SK-N-SH (cell line): ENCODE data around the gene YKT6. TPM values are rescaled to one million over a fixed set of nuclear protein-coding genes. Genes with fewer than 3 reads are reported as not detected.
A peak's percentile ranks its signal among the peaks of the same experiment; 100 is the strongest.

Experiments
- CTCF ChIA-PET: fragments of 300-600, 350-600 bp; formaldehyde crosslinking; extraction: SDS; loops from one replicate; lab custom pipeline; 2021; lab: Yijun Ruan, JAX
- POLR2A ChIA-PET: fragments of 350-600 bp; sonication (Branson Sonifier 250); formaldehyde crosslinking; extraction: SDS; loops from one replicate; lab custom pipeline; 2020; ENCODE audit warnings: antibody characterized with exemption, inconsistent platforms; lab: Yijun Ruan, JAX
- DNase-seq: peaks from one replicate; pipeline ENCODE4 v3.0.0; 2012
- H2AFZ ChIP-seq: fragments of 200-600 bp; sonication (generic); 2 replicates; pipeline ENCODE4 v1.8.1; 2016; ENCODE audit warnings: antibody characterized with exemption, mild to moderate bottlenecking, low read depth
- H3F3A ChIP-seq: fragments of 200-600 bp; sonication (generic); replicated peaks from 2 replicates; pipeline ENCODE3; 2016; ENCODE audit warnings: antibody characterized with exemption, mild to moderate bottlenecking; ENCODE audit not compliant: insufficient read depth
- H3K27ac ChIP-seq, 2 experiments: fragments of 200-500 bp in 1 of 2; fragments of 200-600 bp in 1 of 2; sonication (Bioruptor generic) in 1 of 2; sonication (generic), shearing (Covaris generic) in 1 of 2; 2 replicates each; pipeline versions ENCODE4 v1.5.1 to v1.6.1; 2014 to 2016; ENCODE audit warnings: low read depth in 2 of 2, inconsistent platforms in 1 of 2, low read length in 1 of 2, mild to moderate bottlenecking in 1 of 2, mixed read lengths in 1 of 2
- H3K27me3 ChIP-seq: fragments of 200-600 bp; sonication (generic), shearing (Covaris generic); 2 replicates; pipeline ENCODE4 v1.6.1; 2016; ENCODE audit warnings: mixed run types; ENCODE audit not compliant: insufficient read depth
- H3K36me3 ChIP-seq, 2 experiments: fragments of 200-500 bp in 1 of 2; fragments of 200-600 bp in 1 of 2; sonication (Bioruptor generic) in 1 of 2; sonication (generic) in 1 of 2; replicated peaks in 1 of 2; 2 replicates each; pipeline versions ENCODE3 to v1.5.1; 2014 to 2016; ENCODE audit warnings: low read length in 1 of 2, mild to moderate bottlenecking in 1 of 2; ENCODE audit not compliant: insufficient read depth in 2 of 2, control insufficient read depth in 1 of 2
- H3K4me1 ChIP-seq, 2 experiments: fragments of 200-500 bp in 1 of 2; fragments of 200-600 bp in 1 of 2; sonication (Bioruptor generic) in 1 of 2; sonication (generic), shearing (Covaris generic) in 1 of 2; 2 replicates each; pipeline versions ENCODE4 v1.5.1 to v1.6.1; 2014 to 2016; ENCODE audit warnings: low read depth in 1 of 2, low read length in 1 of 2, mixed run types in 1 of 2; ENCODE audit not compliant: insufficient read depth in 2 of 2, control insufficient read depth in 1 of 2
- H3K4me2 ChIP-seq: fragments of 200-600 bp; sonication (generic), shearing (Covaris generic); 2 replicates; pipeline ENCODE4 v1.6.1; 2017; ENCODE audit warnings: mixed run types
- H3K4me3 ChIP-seq, 2 experiments: fragments of 200-500 bp in 1 of 2; fragments of 200-600 bp in 1 of 2; sonication (Bioruptor generic) in 1 of 2; sonication (generic), shearing (Covaris generic) in 1 of 2; 2 replicates each; pipeline versions ENCODE4 v1.5.1 to v1.8.1; 2014 to 2016; ENCODE audit warnings: low read depth in 2 of 2, inconsistent platforms in 1 of 2, low read length in 1 of 2, mild to moderate bottlenecking in 1 of 2, mixed read lengths in 1 of 2, moderate library complexity in 1 of 2
- H3K79me2 ChIP-seq: fragments of 200-600 bp; sonication (generic); 2 replicates; pipeline ENCODE4 v1.8.1; 2017; ENCODE audit warnings: mild to moderate bottlenecking; ENCODE audit not compliant: insufficient read depth
- H3K9ac ChIP-seq: fragments of 200-600 bp; sonication (generic); 2 replicates; pipeline ENCODE4 v1.6.1; 2017; ENCODE audit warnings: mixed run types
- H3K9me2 ChIP-seq: fragments of 200-600 bp; sonication (generic); 2 replicates; pipeline ENCODE4 v1.6.1; 2017; ENCODE audit warnings: mixed run types
- H3K9me3 ChIP-seq: fragments of 200-600 bp; sonication (generic); 2 replicates; pipeline ENCODE4 v1.6.1; 2017; ENCODE audit warnings: mixed run types, mild to moderate bottlenecking, moderate library complexity
- H4K20me1 ChIP-seq: fragments of 200-600 bp; sonication (generic); 2 replicates; pipeline ENCODE4 v1.6.1; 2017; ENCODE audit warnings: mild to moderate bottlenecking, mixed run types; ENCODE audit not compliant: insufficient read depth
- CHD2 ChIP-seq: fragments of 150-350 bp; IDR thresholded peaks from 2 replicates; pipeline ENCODE4 v1.6.1; 2018; ENCODE audit warnings: low read length; ENCODE audit not compliant: partially characterized antibody
- RAD21 ChIP-seq: IDR thresholded peaks from 2 replicates; pipeline ENCODE4 v1.6.1; 2012; ENCODE audit warnings: mild to moderate bottlenecking, low read length
- RFX5 ChIP-seq: IDR thresholded peaks from 2 replicates; pipeline ENCODE4 v1.6.1; 2012; ENCODE audit warnings: mild to moderate bottlenecking, improper control_type of control experiment, low read length
- YY1 ChIP-seq: IDR thresholded peaks from 2 replicates; pipeline ENCODE4 v1.4.0; 2012; ENCODE audit warnings: low read depth, mild to moderate bottlenecking
- WGBS: methylation state at CpG from one replicate; pipeline ENCODE4 v1.1.6; 2017; ENCODE audit warnings: low lambda C conversion rate; 5-methylcytosine and 5-hydroxymethylcytosine counted together
- polyA plus RNA-seq, 3 experiments: library from polyadenylated mRNA; depleted of rRNA; stranded (reverse); fragments of >200 nt; gene quantifications; 2 replicates each; pipeline ENCODE4 v1.2.3, GENCODE V29; 2012
- TF ChIP-seq, protein P1 (sequence below): IDR thresholded peaks from 2 replicates; pipeline ENCODE4 v1.6.1; 2012; ENCODE audit warnings: mild to moderate bottlenecking, low read depth, low read length, moderate library complexity
- TF ChIP-seq, protein P2 (sequence below): fragments of 150-350 bp; IDR thresholded peaks from 2 replicates; pipeline ENCODE4 v1.6.1; 2017; ENCODE audit warnings: antibody characterized with exemption, low read length, low read depth, borderline replicate concordance
- TF ChIP-seq, protein P3 (sequence below): fragments of 150-350 bp; IDR thresholded peaks from 2 replicates; pipeline ENCODE4 v1.6.1; 2016; ENCODE audit warnings: mild to moderate bottlenecking, low read depth, low read length
- TF ChIP-seq, protein P4 (sequence below): fragments of 200-600 bp; sonication (generic); IDR thresholded peaks from 2 replicates; pipeline ENCODE4 v1.6.1; 2017; ENCODE audit warnings: antibody characterized with exemption, mild to moderate bottlenecking, moderate library complexity

The YKT6 gene
- polyA plus RNA-seq, 1 of the 3 experiments (the other 2 are of a cell fraction), result 170 TPM

DNA sequence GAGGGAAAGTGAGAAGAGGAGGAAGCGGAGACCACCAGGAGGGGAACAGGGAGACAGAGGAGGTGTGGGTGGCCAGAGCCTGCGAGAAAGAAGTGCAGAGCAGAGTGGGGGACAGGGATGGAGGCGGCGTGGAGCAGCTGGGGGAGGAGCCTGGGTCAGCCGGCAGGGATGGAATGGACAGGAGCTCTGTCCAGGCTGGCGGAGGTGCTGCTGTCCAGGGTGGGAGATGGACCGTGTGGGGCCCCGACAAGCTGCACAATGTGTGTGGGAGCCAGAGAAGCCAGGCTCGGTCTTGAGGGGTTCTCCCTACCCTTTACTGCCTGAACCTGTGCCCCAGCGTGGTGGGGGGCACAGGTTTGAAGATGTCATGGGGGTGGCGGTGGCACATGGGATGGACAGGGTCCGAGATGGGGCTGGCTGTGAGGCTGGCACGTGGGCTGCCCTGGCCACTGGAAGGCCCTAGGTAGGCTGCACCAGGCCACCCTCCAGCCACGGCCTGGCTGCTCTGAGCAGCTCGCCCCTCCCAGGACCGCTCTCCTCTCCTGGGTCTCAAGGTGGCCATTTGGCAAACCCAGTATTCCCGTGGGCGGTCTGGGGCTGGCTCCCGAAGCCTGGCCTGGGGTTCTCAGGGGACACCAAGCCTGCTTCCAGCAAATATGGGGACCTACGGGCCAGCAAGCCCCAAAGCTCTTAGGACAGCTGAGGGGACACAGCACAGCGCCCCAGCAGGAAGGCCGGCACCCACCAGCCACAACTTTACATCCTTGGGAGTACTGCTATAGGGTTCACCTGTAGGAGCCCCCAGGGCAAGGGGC, 32.3 kb downstream of the YKT6 start:
- 63% methylated on average over 15 of the region's 22 CpGs for WGBS
- POLR2A ChIA-PET, result no interaction called here
- DNase-seq, result no peak

DNA sequence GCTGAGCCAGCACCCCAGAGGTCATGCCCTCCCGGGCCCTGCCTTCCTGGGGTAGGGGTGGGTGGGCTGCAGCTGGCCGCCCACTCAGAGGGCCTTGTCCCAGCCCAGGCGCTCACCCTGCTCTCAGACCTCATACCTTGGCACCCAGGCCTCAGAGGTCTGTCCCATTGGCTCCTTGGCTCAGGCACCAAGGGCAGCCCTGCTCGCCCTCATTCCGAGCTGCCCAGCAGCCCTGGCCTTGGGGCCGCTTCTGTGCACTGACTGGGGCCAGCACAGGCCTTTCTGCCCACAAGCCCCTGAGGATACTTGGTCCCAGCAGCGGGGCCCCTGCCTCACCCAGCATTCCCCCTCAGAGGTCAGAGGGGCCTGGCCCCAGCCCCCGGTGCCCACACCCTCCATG, 34.3 kb downstream of the YKT6 start:
- TF ChIP-seq, protein P1, sequence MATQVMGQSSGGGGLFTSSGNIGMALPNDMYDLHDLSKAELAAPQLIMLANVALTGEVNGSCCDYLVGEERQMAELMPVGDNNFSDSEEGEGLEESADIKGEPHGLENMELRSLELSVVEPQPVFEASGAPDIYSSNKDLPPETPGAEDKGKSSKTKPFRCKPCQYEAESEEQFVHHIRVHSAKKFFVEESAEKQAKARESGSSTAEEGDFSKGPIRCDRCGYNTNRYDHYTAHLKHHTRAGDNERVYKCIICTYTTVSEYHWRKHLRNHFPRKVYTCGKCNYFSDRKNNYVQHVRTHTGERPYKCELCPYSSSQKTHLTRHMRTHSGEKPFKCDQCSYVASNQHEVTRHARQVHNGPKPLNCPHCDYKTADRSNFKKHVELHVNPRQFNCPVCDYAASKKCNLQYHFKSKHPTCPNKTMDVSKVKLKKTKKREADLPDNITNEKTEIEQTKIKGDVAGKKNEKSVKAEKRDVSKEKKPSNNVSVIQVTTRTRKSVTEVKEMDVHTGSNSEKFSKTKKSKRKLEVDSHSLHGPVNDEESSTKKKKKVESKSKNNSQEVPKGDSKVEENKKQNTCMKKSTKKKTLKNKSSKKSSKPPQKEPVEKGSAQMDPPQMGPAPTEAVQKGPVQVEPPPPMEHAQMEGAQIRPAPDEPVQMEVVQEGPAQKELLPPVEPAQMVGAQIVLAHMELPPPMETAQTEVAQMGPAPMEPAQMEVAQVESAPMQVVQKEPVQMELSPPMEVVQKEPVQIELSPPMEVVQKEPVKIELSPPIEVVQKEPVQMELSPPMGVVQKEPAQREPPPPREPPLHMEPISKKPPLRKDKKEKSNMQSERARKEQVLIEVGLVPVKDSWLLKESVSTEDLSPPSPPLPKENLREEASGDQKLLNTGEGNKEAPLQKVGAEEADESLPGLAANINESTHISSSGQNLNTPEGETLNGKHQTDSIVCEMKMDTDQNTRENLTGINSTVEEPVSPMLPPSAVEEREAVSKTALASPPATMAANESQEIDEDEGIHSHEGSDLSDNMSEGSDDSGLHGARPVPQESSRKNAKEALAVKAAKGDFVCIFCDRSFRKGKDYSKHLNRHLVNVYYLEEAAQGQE, result no peak
- TF ChIP-seq, protein P2, sequence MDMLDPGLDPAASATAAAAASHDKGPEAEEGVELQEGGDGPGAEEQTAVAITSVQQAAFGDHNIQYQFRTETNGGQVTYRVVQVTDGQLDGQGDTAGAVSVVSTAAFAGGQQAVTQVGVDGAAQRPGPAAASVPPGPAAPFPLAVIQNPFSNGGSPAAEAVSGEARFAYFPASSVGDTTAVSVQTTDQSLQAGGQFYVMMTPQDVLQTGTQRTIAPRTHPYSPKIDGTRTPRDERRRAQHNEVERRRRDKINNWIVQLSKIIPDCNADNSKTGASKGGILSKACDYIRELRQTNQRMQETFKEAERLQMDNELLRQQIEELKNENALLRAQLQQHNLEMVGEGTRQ, result no peak
- TF ChIP-seq YY1, result no peak
- TF ChIP-seq, protein P3, sequence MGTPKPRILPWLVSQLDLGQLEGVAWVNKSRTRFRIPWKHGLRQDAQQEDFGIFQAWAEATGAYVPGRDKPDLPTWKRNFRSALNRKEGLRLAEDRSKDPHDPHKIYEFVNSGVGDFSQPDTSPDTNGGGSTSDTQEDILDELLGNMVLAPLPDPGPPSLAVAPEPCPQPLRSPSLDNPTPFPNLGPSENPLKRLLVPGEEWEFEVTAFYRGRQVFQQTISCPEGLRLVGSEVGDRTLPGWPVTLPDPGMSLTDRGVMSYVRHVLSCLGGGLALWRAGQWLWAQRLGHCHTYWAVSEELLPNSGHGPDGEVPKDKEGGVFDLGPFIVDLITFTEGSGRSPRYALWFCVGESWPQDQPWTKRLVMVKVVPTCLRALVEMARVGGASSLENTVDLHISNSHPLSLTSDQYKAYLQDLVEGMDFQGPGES, result no peak
- TF ChIP-seq RFX5, result no peak
- TF ChIP-seq CHD2, result no peak
- TF ChIP-seq, protein P4, sequence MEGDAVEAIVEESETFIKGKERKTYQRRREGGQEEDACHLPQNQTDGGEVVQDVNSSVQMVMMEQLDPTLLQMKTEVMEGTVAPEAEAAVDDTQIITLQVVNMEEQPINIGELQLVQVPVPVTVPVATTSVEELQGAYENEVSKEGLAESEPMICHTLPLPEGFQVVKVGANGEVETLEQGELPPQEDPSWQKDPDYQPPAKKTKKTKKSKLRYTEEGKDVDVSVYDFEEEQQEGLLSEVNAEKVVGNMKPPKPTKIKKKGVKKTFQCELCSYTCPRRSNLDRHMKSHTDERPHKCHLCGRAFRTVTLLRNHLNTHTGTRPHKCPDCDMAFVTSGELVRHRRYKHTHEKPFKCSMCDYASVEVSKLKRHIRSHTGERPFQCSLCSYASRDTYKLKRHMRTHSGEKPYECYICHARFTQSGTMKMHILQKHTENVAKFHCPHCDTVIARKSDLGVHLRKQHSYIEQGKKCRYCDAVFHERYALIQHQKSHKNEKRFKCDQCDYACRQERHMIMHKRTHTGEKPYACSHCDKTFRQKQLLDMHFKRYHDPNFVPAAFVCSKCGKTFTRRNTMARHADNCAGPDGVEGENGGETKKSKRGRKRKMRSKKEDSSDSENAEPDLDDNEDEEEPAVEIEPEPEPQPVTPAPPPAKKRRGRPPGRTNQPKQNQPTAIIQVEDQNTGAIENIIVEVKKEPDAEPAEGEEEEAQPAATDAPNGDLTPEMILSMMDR, result no peak
- Histone ChIP-seq H3K27me3 (no peaks in the 10 kb centered on the region), H3K4me3 (no peak overlapping the region), H4K20me1 (no peaks in the 10 kb centered on the region), H3K9me2 (no peaks in the 10 kb centered on the region), H3K9me3 (no peaks in the 10 kb centered on the region), H3K27ac (peak overlapping the region in 1 of 2 experiments; percentile 84; a peak in 2 of 4 replicates), H3K4me2 (no peak overlapping the region), H3F3A (no peaks in the 10 kb centered on the region), H3K36me3 (no peaks in the 10 kb centered on the region), H3K79me2 (no peaks in the 10 kb centered on the region), H2AFZ (no peak overlapping the region), H3K9ac (no peak overlapping the region), H3K4me1 (peaks cover 0 to 37% of the 10 kb centered on the region in 2 experiments; a peak in 1 of 4 replicates)
- ChIA-PET CTCF (interaction anchor here (0.6 to 1.5 kb wide), 8 partner anchors 10 to 1088 kb away, joined by 3 to 5 read pairs (median 3); partner anchors contain the start of gene YKT6), POLR2A (interaction anchor here (1.6 kb wide), 1 partner anchor 12 kb away, joined by 5 read pairs; no protein-coding TSS in a partner anchor)
- DNase-seq, result no peak
- WGBS, result 73% methylated on average over 3 of the region's 8 CpGs

More for the DNA sequence above, 32.3 kb downstream of the YKT6 start:
- TF ChIP-seq, protein P1, result peak; percentile 60; the same call in 1 of the 2 replicates
- no peak for TF ChIP-seq RAD21
- no peaks in the 10 kb centered on the region for H4K20me1 ChIP-seq
- no peak overlapping the region for H2AFZ ChIP-seq
- H3K36me3 ChIP-seq, result no peaks in the 10 kb centered on the region
- no peak overlapping the region for H3K4me3 ChIP-seq
- H3K27ac ChIP-seq, result no peak overlapping the region
- H3K4me1 ChIP-seq, result peaks cover 0 to 43% of the 10 kb centered on the region in 2 experiments; a peak in 1 of 4 replicates
- H3K79me2 ChIP-seq, result no peaks in the 10 kb centered on the region
- H3K4me2 ChIP-seq, result no peak overlapping the region
- H3K9me2 ChIP-seq, result no peaks in the 10 kb centered on the region
- no peaks in the 10 kb centered on the region for H3F3A ChIP-seq
- CTCF ChIA-PET, result interaction anchor here (1.0 to 1.4 kb wide), 2 partner anchors 8 to 9 kb away, joined by 3 to 7 read pairs; no protein-coding TSS in a partner anchor
- H3K27me3 ChIP-seq, result no peaks in the 10 kb centered on the region
- H3K9me3 ChIP-seq, result no peaks in the 10 kb centered on the region
- no peak overlapping the region for H3K9ac ChIP-seq
